ENCODE results near the gene AK3.

AK3 gene

GRCh38 chr9:4740638-4741364, at the start of gene AK3:
AK3 (minus strand) TSS chr9:4741202; CDS start chr9:4741087, 115 bp downstream.
- Histone ChIP-seq H3K79me2 (ENCODE audit: insufficient read depth, low read length) (peaks cover 51% of the 10 kb centered on the region), H3K9ac (ENCODE audit: low read depth, low read length) (peak within 1 kb of the TSS; percentile 75), H3K9me3 (ENCODE audit: insufficient read depth, low read length, severe bottlenecking) (no peaks in the 10 kb centered on the region), H3K4me3 (ENCODE audit: low read depth in 1 of 2, low read length in 2 of 2) (peak within 1 kb of the TSS; percentile 48 to 73; a peak in 3 of 4 replicates), H4K20me1 (ENCODE audit: insufficient read depth, low read length) (no peaks in the 10 kb centered on the region; the same call in 1 of the 2 replicates), H3K36me3 (ENCODE audit: insufficient read depth, low read length) (no peaks in the 10 kb centered on the region), H2AFZ (ENCODE audit: low read depth, low read length) (peak within 1 kb of the TSS; percentile 84), H3K4me2 (ENCODE audit: insufficient read depth, low read length) (peak within 1 kb of the TSS; percentile 59), H3K4me1 (ENCODE audit: insufficient read depth, low read length) (peaks cover 27% of the 10 kb centered on the region), H3K27ac (ENCODE audit: low read length) (peak within 1 kb of the TSS; percentile 69), H3K27me3 (ENCODE audit: insufficient read depth, low read length, poor library complexity) (no peaks in the 10 kb centered on the region)
- TF ChIP-seq CTCF (IDR thresholded peaks at IDR 0.05; ENCODE audit: borderline replicate concordance, extremely low read depth, low read length, poor library complexity, severe bottlenecking) (peak; percentile 36), EZH2 (IDR thresholded peaks at IDR 0.05; ENCODE audit: borderline replicate concordance, low read depth, low read length, severe bottlenecking) (no peak)
- ATAC-seq (ENCODE audit: insufficient read depth, low read depth) (peak; percentile 95), DNase-seq (peak; percentile 86)

- TF ChIP-seq EZH2 (IDR thresholded peaks at IDR 0.05; ENCODE audit: borderline replicate concordance, low read depth, low read length, severe bottlenecking): no peak
- no peak for TF ChIP-seq CTCF (IDR thresholded peaks at IDR 0.05; ENCODE audit: borderline replicate concordance, extremely low read depth, low read length, poor library complexity, severe bottlenecking)
- H3K36me3 ChIP-seq (ENCODE audit: insufficient read depth, low read length): no peaks in the 10 kb centered on the region
- H3K4me1 ChIP-seq (ENCODE audit: insufficient read depth, low read length): peaks cover 17% of the 10 kb centered on the region
- H3K4me2 ChIP-seq (ENCODE audit: insufficient read depth, low read length): no peak overlapping the region
- H3K9me3 ChIP-seq (ENCODE audit: insufficient read depth, low read length, severe bottlenecking): no peaks in the 10 kb centered on the region
- H3K27me3 ChIP-seq (ENCODE audit: insufficient read depth, low read length, poor library complexity): no peaks in the 10 kb centered on the region
- H3K27ac ChIP-seq (ENCODE audit: low read length): no peak overlapping the region
- H4K20me1 ChIP-seq (ENCODE audit: insufficient read depth, low read length): peaks cover under 1% of the 10 kb centered on the region; the same call in 1 of the 2 replicates
- no peak overlapping the region for H2AFZ ChIP-seq (ENCODE audit: low read depth, low read length)
- no peak overlapping the region for H3K4me3 ChIP-seq (ENCODE audit: low read depth in 1 of 2, low read length in 2 of 2)
- H3K9ac ChIP-seq (ENCODE audit: low read depth, low read length): no peak overlapping the region
- H3K79me2 ChIP-seq (ENCODE audit: insufficient read depth, low read length): peaks cover 9% of the 10 kb centered on the region
- DNase-seq: no peak
- no peak for ATAC-seq (ENCODE audit: insufficient read depth, low read depth)
Observed at GRCh38 chr9:4788703-4789102, 47.7 kb upstream of the AK3 start.

- DNase-seq: no peak
- H3K79me2 ChIP-seq (ENCODE audit: insufficient read depth, low read length): peaks cover under 1% of the 10 kb centered on the region
- H3K9ac ChIP-seq (ENCODE audit: low read depth, low read length): no peak overlapping the region
- peaks cover 13% of the 10 kb centered on the region for H3K4me1 ChIP-seq (ENCODE audit: insufficient read depth, low read length)
- H2AFZ ChIP-seq (ENCODE audit: low read depth, low read length): no peak overlapping the region
- TF ChIP-seq CTCF (IDR thresholded peaks at IDR 0.05; ENCODE audit: borderline replicate concordance, extremely low read depth, low read length, poor library complexity, severe bottlenecking) (no peak), EZH2 (IDR thresholded peaks at IDR 0.05; ENCODE audit: borderline replicate concordance, low read depth, low read length, severe bottlenecking) (no peak)
- H3K4me3 ChIP-seq (ENCODE audit: low read depth in 1 of 2, low read length in 2 of 2): no peak overlapping the region
- ATAC-seq (ENCODE audit: insufficient read depth, low read depth): no peak
- H3K36me3 ChIP-seq (ENCODE audit: insufficient read depth, low read length): no peaks in the 10 kb centered on the region
- H3K9me3 ChIP-seq (ENCODE audit: insufficient read depth, low read length, severe bottlenecking): no peaks in the 10 kb centered on the region
- H4K20me1 ChIP-seq (ENCODE audit: insufficient read depth, low read length): no peaks in the 10 kb centered on the region
- H3K27ac ChIP-seq (ENCODE audit: low read length): no peak overlapping the region
- no peaks in the 10 kb centered on the region for H3K27me3 ChIP-seq (ENCODE audit: insufficient read depth, low read length, poor library complexity)
- no peak overlapping the region for H3K4me2 ChIP-seq (ENCODE audit: insufficient read depth, low read length)
Observed at GRCh38 chr9:4787876-4788275, 46.9 kb upstream of the AK3 start.
